GM12878 (cell line): ENCODE results near the gene TLDC2. TPM values are rescaled to one million over a fixed set of nuclear protein-coding genes. Genes with fewer than 3 reads are reported as not detected.
"Not testable (repeated sequence)": the region's sequence is repeated elsewhere in the genome, so short reads cannot be mapped to it uniquely, and the experiment has no call there.

Experiments used
- ATAC-seq: fragments of 200-7000 bp; cut with Tn5 transposase; 3 replicates; pipeline ENCODE4 v1.9.1; 2020; ENCODE audit warnings: mild to moderate bottlenecking, moderate library complexity
- BruUV-seq: library from RNA; stranded (reverse); fragments of 400-500 nt; replicated peaks from 2 replicates; lab custom pipeline; 2021; lab: Mats Ljungman, UMichigan
- CTCF ChIA-PET: fragments of 300-600 bp; sonication (Branson Sonifier 250); formaldehyde crosslinking; extraction: SDS; loops from one replicate; lab custom pipeline; 2021; ENCODE audit warnings: inconsistent platforms; lab: Yijun Ruan, JAX
- POLR2A ChIA-PET: fragments of 350-600 bp; formaldehyde crosslinking; extraction: SDS; loops from one replicate; lab custom pipeline; 2021; ENCODE audit warnings: inconsistent platforms; lab: Charles Lee
- RAD21 ChIA-PET: fragments of 300-600 bp; sonication (Branson Sonifier 250); formaldehyde crosslinking; loops from one replicate; lab custom pipeline; 2023; ENCODE audit warnings: antibody characterized with exemption; ENCODE audit not compliant: unreplicated experiment; lab: Charles Lee
- SMC1A ChIA-PET: fragments of 300-600 bp; sonication (Branson Sonifier 250); formaldehyde crosslinking; loops from one replicate; lab custom pipeline; 2023; ENCODE audit not compliant: unreplicated experiment, uncharacterized antibody; lab: Charles Lee
- DNase-seq: peaks from one replicate; pipeline ENCODE4 v3.0.0-alpha.2; 2011; ENCODE audit warnings: low read depth, low spot score
- FAIRE-seq: peaks from 3 replicates; lab custom pipeline; 2011; peaks lifted over from hg19 to GRCh38; lab: Jason Lieb, UNC
- H2AFZ ChIP-seq: 2 replicates; pipeline ENCODE4 v1.6.0; 2011; ENCODE audit warnings: low read depth, low read length, control low read depth; ENCODE audit not compliant: control insufficient read depth
- H3K27ac ChIP-seq: 2 replicates; pipeline ENCODE4 v1.5.1; 2011; ENCODE audit warnings: control low read depth; ENCODE audit not compliant: control insufficient read depth, insufficient read depth
- H3K27me3 ChIP-seq, 2 experiments: replicated peaks in 1 of 2; 2 replicates each; pipeline versions ENCODE4 v1.6.0 to v1.6.1; 2011; ENCODE audit warnings: low read length in 1 of 2; ENCODE audit not compliant: control insufficient read depth in 2 of 2, insufficient read depth in 2 of 2
- H3K36me3 ChIP-seq, 2 experiments: 2 replicates each; pipeline ENCODE4 v1.5.1; 2011; ENCODE audit warnings: low read length in 1 of 2; ENCODE audit not compliant: control insufficient read depth in 2 of 2, insufficient read depth in 2 of 2
- H3K4me1 ChIP-seq: 2 replicates; pipeline ENCODE4 v1.6.1; 2011; ENCODE audit warnings: mild to moderate bottlenecking, low read length, moderate library complexity, mixed read lengths; ENCODE audit not compliant: control insufficient read depth, insufficient read depth
- H3K4me2 ChIP-seq: 2 replicates; pipeline ENCODE4 v1.6.0; 2011; ENCODE audit warnings: control low read depth; ENCODE audit not compliant: control insufficient read depth, insufficient read depth
- H3K4me3 ChIP-seq: fragments of 200-600 bp; sonication (generic); 2 replicates; pipeline ENCODE4 v1.5.1; 2016
- H3K79me2 ChIP-seq: 2 replicates; pipeline ENCODE4 v1.6.0; 2011; ENCODE audit warnings: low read length; ENCODE audit not compliant: control insufficient read depth, insufficient read depth
- H3K9ac ChIP-seq: 2 replicates; pipeline ENCODE4 v1.8.0; 2011; ENCODE audit warnings: low read length, control low read depth, mixed read lengths; ENCODE audit not compliant: control insufficient read depth, insufficient read depth
- H3K9me3 ChIP-seq: replicated peaks from 3 replicates; pipeline ENCODE4 v1.5.1; 2011; ENCODE audit warnings: mild to moderate bottlenecking, low read length; ENCODE audit not compliant: control insufficient read depth, insufficient read depth
- H4K20me1 ChIP-seq: 2 replicates; pipeline ENCODE4 v1.6.0; 2011; ENCODE audit not compliant: control insufficient read depth, insufficient read depth
- BHLHE40 ChIP-seq, 2 experiments: fragments of 450-650 bp in 1 of 2; IDR thresholded peaks; 2 replicates each; pipeline ENCODE4 v1.6.1; 2011 to 2017; ENCODE audit warnings: low read depth in 2 of 2, borderline replicate concordance in 1 of 2, improper control_type of control experiment in 1 of 2, low read length in 1 of 2, mild to moderate bottlenecking in 1 of 2
- CBX3 ChIP-seq: fragments of 200-600 bp; sonication (generic); IDR thresholded peaks from 2 replicates; pipeline ENCODE4 v1.6.1; 2016; ENCODE audit warnings: low read depth, borderline replicate concordance
- DPF2 ChIP-seq: fragments of 450-650 bp; IDR thresholded peaks from 2 replicates; pipeline ENCODE4 v1.6.1; 2017; ENCODE audit warnings: mild to moderate bottlenecking
- EED ChIP-seq: sonication (generic); IDR thresholded peaks from 2 replicates; pipeline ENCODE4 v1.6.1; 2016; ENCODE audit warnings: antibody characterized with exemption, low read depth
- EGR1 ChIP-seq, 2 experiments: IDR thresholded peaks; 1 replicate in 1 of 2; 2 replicates in 1 of 2; pipeline ENCODE4 v1.6.1; 2011 to 2012; ENCODE audit warnings: low read depth in 2 of 2, low read length in 2 of 2, borderline replicate concordance in 1 of 2, mild to moderate bottlenecking in 1 of 2, moderate library complexity in 1 of 2
- NBN ChIP-seq: fragments of 450-650 bp; IDR thresholded peaks from 2 replicates; pipeline ENCODE4 v1.6.1; 2016
- ZNF24 ChIP-seq: fragments of 450-650 bp; IDR thresholded peaks from 2 replicates; pipeline ENCODE4 v1.6.1; 2017; ENCODE audit warnings: antibody characterized with exemption, mild to moderate bottlenecking
- ZNF687 ChIP-seq: fragments of 450-650 bp; IDR thresholded peaks from 2 replicates; pipeline ENCODE4 v1.6.1; 2017; ENCODE audit warnings: mild to moderate bottlenecking, moderate library complexity
- WGBS: methylation state at CpG from one replicate; pipeline ENCODE4 v1.1.6; 2016; ENCODE audit warnings: low lambda C conversion rate; ENCODE audit not compliant: insufficient replicate concordance, insufficient coverage; ENCODE audit errors: missing lambda C conversion rate; 5-methylcytosine and 5-hydroxymethylcytosine counted together
- in situ Hi-C: fragments of 300-500 bp; cut with MboI; formaldehyde crosslinking; loops from 9 replicates; pipeline ENCODE4 v1.14.3; 2018; ENCODE audit warnings: mixed read lengths
- intact Hi-C: fragments of 100-400 bp; cut with micrococcal nuclease; formaldehyde crosslinking; loops from one replicate; pipeline ENCODE4 v1.14.2; 2022; ENCODE audit not compliant: unreplicated experiment
- polyA plus RNA-seq, 11 experiments: library from polyadenylated mRNA; depleted of rRNA in 4 of 11; unstranded in 6 of 11; stranded (reverse) in 5 of 11; fragments of >200 nt; fragmentation: Nextera tagmentation in 4 of 11; fragmentation: Illumina TruSeq in 1 of 11; extraction: Ambion mirVana in 4 of 11; extraction: Trizol in 1 of 11; gene quantifications; 1 replicate in 1 of 11; 2 replicates in 10 of 11; pipeline versions ENCODE4 v1.2.1 to v1.2.3, GENCODE V29; 2011 to 2016; ENCODE audit warnings: inconsistent platforms in 2 of 11, missing spikeins in 2 of 11, low read depth in 1 of 11
- total RNA-seq, 4 experiments: library from RNA; depleted of rRNA in 3 of 4; stranded (reverse); fragments of >200 nt in 3 of 4; fragmentation: Illumina TruSeq in 1 of 4; extraction: Trizol in 1 of 4; gene quantifications; 2 replicates each; pipeline versions ENCODE4 v1.2.1 to v1.2.3, GENCODE V29; 2013 to 2021

The TLDC2 gene
- total and polyA plus RNA-seq, 10 of the 15 experiments (the other 5 are each of a cell fraction or from before 2014, with no cell fraction given): 0.05 to 0.41 (median 0.21) TPM

DNA sequence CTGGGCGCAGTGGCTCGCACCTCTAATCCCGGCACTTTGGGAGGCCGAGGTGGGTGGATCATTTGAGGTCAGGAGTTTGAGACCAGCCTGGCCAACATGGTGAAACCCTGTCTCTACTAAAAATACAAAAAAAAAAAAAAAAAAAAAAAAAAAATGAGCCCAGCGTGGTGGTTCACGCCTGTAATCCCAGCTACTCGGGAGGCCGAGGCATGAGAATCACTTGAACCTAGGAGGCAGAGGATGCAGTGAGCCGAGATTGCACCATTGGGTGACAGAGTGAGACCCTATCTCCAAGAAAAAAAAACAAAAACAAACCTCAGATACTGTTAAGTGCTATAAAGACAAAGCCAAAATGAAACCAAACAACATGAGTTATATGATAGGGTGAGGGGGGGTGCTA lies 34.9 kb upstream of the TLDC2 start:
- ChIA-PET SMC1A (interaction anchor here (0.9 to 1.8 kb wide), 5 partner anchors 15 to 45 kb away, joined by 3 to 6 read pairs (median 5); no protein-coding TSS in a partner anchor), POLR2A (interaction anchor here (0.5 to 2.4 kb wide), 8 partner anchors 14 to 249 kb away, joined by 3 to 9 read pairs (median 4); no protein-coding TSS in a partner anchor), RAD21 (interaction anchor here (1.1 to 9.2 kb wide), 3 partner anchors 19 to 45 kb away, joined by 3 to 215 read pairs (median 11); a partner anchor contains a TSS), CTCF (interaction anchor here (1.6 to 11.8 kb wide), 4 partner anchors 16 to 46 kb away, joined by 7 to 349 read pairs (median 12); a partner anchor contains a TSS)
- DNase-seq, H3K27me3 ChIP-seq, BruUV-seq, FAIRE-seq, ATAC-seq, H3K79me2 ChIP-seq, in situ Hi-C loops, H3K9ac ChIP-seq, H3K9me3 ChIP-seq, H3K4me2 ChIP-seq, H3K4me3 ChIP-seq, H3K36me3 ChIP-seq, H2AFZ ChIP-seq, H4K20me1 ChIP-seq: not testable (repeated sequence)
- 95% methylated on average over 6 of the region's 9 CpGs for WGBS
- intact Hi-C loops: loop anchor here (10.0 kb wide), 1 partner anchor 376 kb away; no protein-coding TSS in a partner anchor
- TF ChIP-seq NBN: 0 out of 2 replicates have a peak, but pooled peaks have one; percentile 1
- Histone ChIP-seq H3K4me1 (peaks cover 55% of the 10 kb centered on the region), H3K27ac (peak overlapping the region; percentile 62)

- Histone ChIP-seq H3K79me2 (peaks cover 10% of the 10 kb centered on the region), H3K4me2 (peak overlapping the region; percentile 46), H3K4me3 (peak overlapping the region; percentile 30; the same call in 1 of the 2 replicates), H3K36me3 (no peaks in the 10 kb centered on the region; a peak in 1 of 4 replicates), H3K9me3 (no peaks in the 10 kb centered on the region), H3K27ac (peak overlapping the region; percentile 95), H3K4me1 (peaks cover 75% of the 10 kb centered on the region), H4K20me1 (no peaks in the 10 kb centered on the region), H2AFZ (peak overlapping the region; percentile 37; the same call in 1 of the 2 replicates), H3K9ac (peak overlapping the region; percentile 69), H3K27me3 (no peaks in the 10 kb centered on the region)
- in situ Hi-C loops (no loop called here), intact Hi-C loops (loop anchor here (10.0 kb wide), 1 partner anchor 381 kb away; no protein-coding TSS in a partner anchor)
- SMC1A ChIA-PET: interaction anchor here (1.3 to 7.7 kb wide), 4 partner anchors 9 to 38 kb away, joined by 4 to 105 read pairs (median 32); partner anchors contain the start of gene TLDC2
- no peak for FAIRE-seq
- POLR2A ChIA-PET: interaction anchor here (0.7 to 7.5 kb wide), 11 partner anchors 10 to 250 kb away, joined by 3 to 72 read pairs (median 6); a partner anchor contains a TSS
- DNase-seq: no peak
- CTCF ChIA-PET: interaction anchor here (0.9 to 25.3 kb wide), 10 partner anchors 7 to 41 kb away, joined by 3 to 349 read pairs (median 8); a partner anchor contains a TSS
- RAD21 ChIA-PET: interaction anchor here (0.6 to 6.0 kb wide), 11 partner anchors 9 to 1212 kb away, joined by 3 to 48 read pairs (median 8); a partner anchor contains a TSS
- BruUV-seq: no TSS peak
- 18% methylated on average over 10 of the region's 10 CpGs for WGBS
- ATAC-seq: peak; percentile 11
- peak in 1 of 2 experiments; percentile 70; a peak in 1 of 3 replicates for TF ChIP-seq EGR1 (IDR thresholded peaks at IDR 0.05; ENCODE audit: borderline replicate concordance in 1 of 2, low read depth in 2 of 2, low read length in 2 of 2)
- TF ChIP-seq ZNF24: peak; percentile 97
- TF ChIP-seq BHLHE40 (IDR thresholded peaks at IDR 0.05; ENCODE audit: borderline replicate concordance in 1 of 2, low read depth in 2 of 2, low read length in 1 of 2): peak; percentile 21 to 74; a peak in 2 of 4 replicates
- TF ChIP-seq EED: no peak
- TF ChIP-seq DPF2: peak; percentile 33; the same call in 1 of the 2 replicates
- no peak for TF ChIP-seq CBX3
- peak; percentile 77 for TF ChIP-seq ZNF687
Observed at GRCh38 chr20:36845288-36845971, 30.5 kb upstream of the TLDC2 start.
